HG03442 (cell line): ENCODE results near the gene GFM2.
"Not testable (repeated sequence)": the region's sequence is repeated elsewhere in the genome, so short reads cannot be mapped to it uniquely, and the experiment has no call there.

Experiments used
- ATAC-seq: cut with Tn5 transposase; IDR thresholded peaks from one replicate; pipeline ENCODE4 v1.9.1; 2021; ENCODE audit warnings: mild to moderate bottlenecking, moderate library complexity; ENCODE audit not compliant: unreplicated experiment

GFM2 gene

GRCh38 chr5:74766849-74767578, at the start of gene GFM2, which contains the start of gene NSA2:
Gene GFM2, minus strand, starts transcription at chr5:74767117. Its CDS starts 3,375 bp downstream, at chr5:74763742.
Gene NSA2, plus strand, starts transcription at chr5:74767249. Its CDS starts 112 bp downstream, at chr5:74767361.
- ATAC-seq = peak; percentile 84

- no peak for ATAC-seq
These were observed 44.0 kb upstream of the GFM2 start for GRCh38 chr5:74810915-74811314.

- ATAC-seq = no peak
These were observed 35.0 kb upstream of the GFM2 start for GRCh38 chr5:74801941-74802340.

GRCh38 chr5:74801197-74801596, 34.3 kb upstream of the GFM2 start:
- ATAC-seq = no peak

- no peak for ATAC-seq
These were observed 32.3 kb upstream of the GFM2 start for GRCh38 chr5:74798977-74799911.

- ATAC-seq = not testable (repeated sequence)
These were observed 24.8 kb upstream of the GFM2 start for GRCh38 chr5:74791669-74792068.

GRCh38 chr5:74787424-74787823, 20.5 kb upstream of the GFM2 start:
- no peak for ATAC-seq

- ATAC-seq = no peak
These were observed 19.9 kb upstream of the GFM2 start for GRCh38 chr5:74786851-74787250.

- ATAC-seq = no peak
These were observed 11.7 kb upstream of the GFM2 start for GRCh38 chr5:74778609-74779008.

- no peak for ATAC-seq
These were observed 5.4 kb upstream of the GFM2 start for GRCh38 chr5:74772359-74772758.

- ATAC-seq = peak; percentile 11
These were observed 629 bp upstream of the GFM2 start for GRCh38 chr5:74767579-74767913.

- ATAC-seq = peak; percentile 34
These were observed 484 bp downstream of the GFM2 start for GRCh38 chr5:74766418-74766848.

- ATAC-seq = no peak
These were observed 988 bp downstream of the GFM2 start for GRCh38 chr5:74765929-74766328.

GRCh38 chr5:74765201-74765600, 1.7 kb downstream of the GFM2 start:
- ATAC-seq = no peak

GRCh38 chr5:74763504-74763903, 3.4 kb downstream of the GFM2 start:
- ATAC-seq = no peak

GRCh38 chr5:74762599-74762998, 4.3 kb downstream of the GFM2 start:
- no peak for ATAC-seq

- no peak for ATAC-seq
These were observed 5.7 kb downstream of the GFM2 start for GRCh38 chr5:74761241-74761640.

- ATAC-seq = not testable (repeated sequence)
These were observed 18.2 kb downstream of the GFM2 start for GRCh38 chr5:74748742-74749141.

GRCh38 chr5:74738406-74738805, 28.5 kb downstream of the GFM2 start:
- no peak for ATAC-seq

- ATAC-seq = no peak
These were observed 30.2 kb downstream of the GFM2 start for GRCh38 chr5:74736759-74737158.

GRCh38 chr5:74725331-74725730, 41.6 kb downstream of the GFM2 start:
- no peak for ATAC-seq

- no peak for ATAC-seq
These were observed 44.6 kb downstream of the GFM2 start for GRCh38 chr5:74722271-74722670.
